CD4-positive, alpha-beta T cell treated with Interferon alpha-2 for 1 hour (primary cell): ENCODE data around the gene TMEM203.
A peak's percentile ranks its signal among the peaks of the same experiment; 100 is the strongest.
"Not testable (repeated sequence)": the region's sequence is repeated elsewhere in the genome, so short reads cannot be mapped to it uniquely, and the experiment has no call there.

Experiments used
- DNase-seq, 2 donors: peaks; one replicate each; pipeline ENCODE4 v3.0.0-alpha.2; 2020 to 2022

TMEM203 gene, protein sequence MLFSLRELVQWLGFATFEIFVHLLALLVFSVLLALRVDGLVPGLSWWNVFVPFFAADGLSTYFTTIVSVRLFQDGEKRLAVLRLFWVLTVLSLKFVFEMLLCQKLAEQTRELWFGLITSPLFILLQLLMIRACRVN

DNA sequence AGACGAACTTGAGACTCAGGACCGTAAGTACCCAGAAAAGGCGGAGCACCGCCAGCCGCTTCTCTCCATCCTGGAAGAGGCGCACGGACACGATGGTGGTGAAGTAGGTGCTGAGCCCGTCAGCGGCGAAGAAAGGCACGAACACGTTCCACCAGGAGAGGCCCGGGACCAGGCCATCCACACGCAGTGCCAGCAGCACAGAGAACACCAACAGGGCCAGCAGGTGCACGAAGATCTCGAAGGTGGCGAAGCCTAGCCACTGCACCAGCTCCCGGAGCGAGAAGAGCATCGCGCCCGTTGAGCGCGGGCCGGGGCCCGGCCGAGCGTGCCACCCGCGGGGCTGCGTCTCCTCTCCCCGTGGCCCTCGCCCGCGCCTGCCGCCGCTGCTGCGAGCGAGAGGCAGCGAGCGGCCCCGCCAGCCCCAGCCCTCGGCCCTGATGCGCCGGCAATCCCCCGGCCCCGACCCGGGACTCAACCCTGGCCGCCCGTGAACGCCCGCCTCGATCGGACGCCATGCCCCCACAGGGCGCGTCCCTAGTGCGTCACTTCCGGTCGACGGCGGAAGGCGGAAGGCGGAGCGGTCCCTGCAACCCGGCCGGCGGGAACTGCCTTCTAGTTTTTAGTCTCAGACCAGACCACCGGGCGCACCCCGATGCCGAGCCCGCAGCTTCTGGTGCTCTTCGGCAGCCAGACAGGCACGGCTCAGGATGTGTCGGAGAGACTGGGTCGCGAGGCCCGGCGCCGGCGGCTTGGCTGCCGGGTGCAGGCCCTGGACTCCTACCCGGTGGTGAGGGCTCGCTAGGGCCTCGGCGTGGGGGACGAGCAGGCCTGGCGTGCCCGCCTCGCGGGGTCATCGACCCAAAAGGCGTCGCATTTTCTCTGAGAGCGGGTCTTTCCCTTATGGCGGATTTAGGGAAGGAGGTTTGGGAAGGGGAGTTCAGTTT is at the start of gene TMEM203, which contains the start of gene NDOR1:
Gene TMEM203, minus strand, starts transcription at position 523 of the 944 bp plus-strand sequence. Its CDS starts 234 bp downstream, at position 289.
Gene NDOR1, plus strand, starts transcription at position 575 of the 944 bp plus-strand sequence. Its CDS starts 78 bp downstream, at position 653.
- DNase-seq = peak; percentile 87 to 93

DNA sequence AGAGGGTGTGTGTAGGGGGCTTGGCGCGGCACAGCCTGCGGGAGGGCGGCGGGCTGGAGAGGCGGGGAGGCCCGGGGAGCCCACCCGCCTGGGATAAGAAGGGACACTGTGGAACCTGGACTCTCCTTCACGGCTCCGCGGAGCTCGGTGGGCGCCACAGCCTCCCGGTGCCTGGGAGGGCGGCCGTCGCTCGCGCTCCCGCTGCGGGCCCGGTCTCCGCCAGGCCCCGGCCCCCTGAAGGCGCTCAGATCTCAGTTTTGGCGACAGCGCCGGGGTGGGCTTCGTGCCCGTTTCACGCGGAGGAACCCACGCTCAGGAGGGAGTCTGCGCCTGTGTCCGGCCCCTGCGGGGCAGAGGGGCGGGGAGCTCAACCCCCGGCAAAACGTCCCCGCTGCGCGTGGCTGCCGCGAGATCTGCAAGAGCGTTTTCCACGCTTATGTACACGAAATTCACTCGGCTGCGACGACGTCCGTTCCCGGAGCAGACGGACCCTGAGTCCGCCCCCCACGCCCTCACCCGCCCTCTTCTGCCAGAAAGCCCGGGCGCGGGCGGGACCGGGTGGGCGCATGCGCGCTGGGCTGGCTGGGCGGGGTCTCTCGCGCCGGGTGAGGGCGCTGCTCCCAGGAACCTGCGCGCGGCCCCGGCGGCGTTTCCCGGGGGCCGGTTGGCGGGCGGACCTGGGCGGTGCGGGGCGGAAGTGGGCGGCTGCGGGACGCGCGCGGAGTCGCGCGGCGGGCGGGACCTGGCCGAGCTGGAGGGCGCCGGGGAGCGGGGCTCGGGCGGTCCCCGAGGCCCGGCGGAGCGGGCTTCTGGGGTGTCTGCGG is 49.4 kb upstream of the TMEM203 start, which contains the start of gene NELFB:
Gene NELFB, plus strand, starts transcription at position 704 of the 824 bp plus-strand sequence.
- peak; percentile 91 to 96 for DNase-seq

DNA sequence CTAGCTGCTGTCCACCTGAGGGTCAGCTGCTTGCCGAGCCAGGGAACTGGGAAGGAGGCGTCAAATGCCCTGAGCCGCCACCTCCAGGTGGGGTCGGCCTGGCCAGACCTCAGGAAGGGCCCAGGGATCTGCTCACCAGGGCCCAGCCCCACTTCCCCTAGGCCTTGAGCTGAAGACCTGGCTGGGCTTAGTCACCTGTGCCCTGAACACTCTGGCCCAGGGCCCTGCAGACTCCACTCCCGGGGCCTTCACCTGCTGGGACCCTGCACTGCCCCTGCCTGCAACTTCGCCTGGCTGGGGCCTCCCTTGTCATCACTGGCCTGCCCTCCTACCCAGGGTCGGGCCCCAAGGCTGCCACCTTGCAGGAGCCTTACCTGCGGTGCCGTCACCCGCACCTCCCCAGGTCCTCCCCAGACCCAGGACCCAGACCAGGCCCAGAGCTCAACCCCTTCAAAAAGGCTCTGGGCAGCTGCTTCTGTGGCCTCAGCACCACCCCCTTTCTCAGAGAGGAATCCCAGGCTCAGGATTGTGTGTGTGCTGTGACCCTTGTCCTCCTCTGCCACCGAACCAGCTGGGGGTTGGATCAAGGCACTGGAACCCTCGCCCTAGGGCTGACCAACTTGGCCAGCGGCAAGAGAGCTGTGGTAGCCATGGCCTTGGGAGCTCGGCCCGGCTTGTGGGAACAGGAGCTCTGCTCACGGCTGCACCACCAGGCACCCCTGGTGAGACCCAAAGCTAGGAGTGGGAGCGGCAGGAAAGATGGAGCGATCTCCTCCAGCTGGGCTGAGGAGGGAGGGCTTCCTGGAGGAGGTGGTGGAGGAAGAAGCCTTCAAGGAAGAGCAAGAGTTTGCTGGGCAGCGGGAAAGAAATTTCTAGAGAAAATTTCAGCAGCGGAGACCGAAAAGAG is 48.5 kb upstream of the TMEM203 start:
- DNase-seq = no peak

DNA sequence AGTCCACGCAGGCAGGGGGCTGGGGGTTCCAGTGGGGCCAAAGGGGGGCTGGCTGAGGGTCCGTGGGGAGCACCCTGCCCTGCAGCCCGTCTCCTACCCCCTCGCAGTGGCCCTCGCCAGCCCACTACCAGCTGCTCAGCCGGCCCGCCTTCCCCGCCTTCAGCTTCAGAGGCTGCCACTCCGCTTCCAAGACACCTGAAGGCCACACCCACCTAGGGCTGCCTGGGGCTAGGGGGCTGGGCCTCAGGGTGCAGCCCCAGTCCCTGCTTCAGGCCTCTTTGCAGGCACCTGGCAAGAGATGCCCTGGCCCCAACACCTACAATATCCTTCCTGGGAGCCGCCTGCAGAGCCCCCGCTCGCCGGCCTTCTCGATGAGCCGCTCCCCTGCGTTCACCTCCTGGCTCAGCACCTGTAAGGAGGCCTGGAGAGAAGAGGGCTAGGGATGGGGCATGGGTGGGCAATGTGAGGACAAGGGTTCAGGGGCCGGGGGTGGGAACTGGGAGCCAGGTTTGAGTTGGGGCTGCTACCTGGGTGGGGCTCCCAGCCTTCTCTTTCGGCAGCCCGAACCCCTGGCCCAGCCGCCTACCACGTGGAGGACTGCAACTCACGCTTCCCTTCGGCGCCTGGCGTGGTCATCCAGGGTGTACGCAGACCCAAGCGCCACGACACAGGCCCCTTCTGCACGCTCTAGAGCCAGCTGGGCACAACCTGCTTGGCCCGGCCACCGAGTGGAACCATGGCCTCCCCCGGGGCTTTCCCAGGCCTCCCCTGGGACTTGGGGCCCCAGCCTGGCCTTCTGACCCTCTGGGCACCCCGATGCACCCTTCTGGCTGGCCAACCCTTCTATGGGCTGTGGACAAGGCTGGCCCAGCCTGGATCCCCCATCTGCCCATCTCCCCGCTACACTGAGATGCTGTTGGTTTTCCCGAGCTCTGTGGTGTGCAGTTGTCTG is 47.4 kb upstream of the TMEM203 start:
- DNase-seq = no peak

DNA sequence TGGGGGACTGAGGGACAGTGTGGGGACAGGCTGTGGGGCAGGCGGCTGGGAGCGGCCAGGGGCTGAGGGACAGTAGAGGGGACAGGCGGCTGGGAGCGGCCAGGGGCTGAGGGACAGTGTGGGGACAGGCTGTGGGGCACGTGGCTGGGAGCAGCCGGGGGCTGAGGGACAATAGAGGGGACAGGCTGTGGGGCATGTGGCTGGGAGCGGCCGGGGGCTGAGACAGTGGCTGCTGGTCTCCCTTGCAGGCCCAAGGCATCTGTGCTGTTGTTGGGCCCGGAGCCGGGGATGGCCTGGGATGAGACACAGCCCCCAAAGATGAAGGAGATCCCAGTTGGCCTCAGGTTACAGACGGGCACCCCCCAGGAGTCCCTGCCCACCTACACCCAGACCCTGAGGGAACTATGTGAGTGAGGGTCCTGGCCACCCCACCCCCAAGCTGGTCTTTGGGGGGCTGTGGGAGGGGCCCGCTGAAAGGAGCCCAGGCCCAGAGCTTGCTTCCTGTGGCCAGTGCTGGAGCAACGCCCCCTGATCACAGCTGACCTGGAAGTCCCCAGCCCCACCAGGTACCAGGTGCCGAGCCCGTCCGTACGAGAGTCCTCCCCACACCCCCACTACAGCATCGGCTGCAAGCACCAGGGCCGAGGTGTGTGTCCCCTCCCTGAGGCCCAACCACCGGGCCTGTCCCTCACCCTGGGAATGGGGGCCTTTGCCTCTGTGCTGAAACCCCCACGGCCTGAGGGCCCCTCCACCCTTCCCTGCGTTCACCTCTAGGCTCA is 46.2 kb upstream of the TMEM203 start:
- no peak for DNase-seq

DNA sequence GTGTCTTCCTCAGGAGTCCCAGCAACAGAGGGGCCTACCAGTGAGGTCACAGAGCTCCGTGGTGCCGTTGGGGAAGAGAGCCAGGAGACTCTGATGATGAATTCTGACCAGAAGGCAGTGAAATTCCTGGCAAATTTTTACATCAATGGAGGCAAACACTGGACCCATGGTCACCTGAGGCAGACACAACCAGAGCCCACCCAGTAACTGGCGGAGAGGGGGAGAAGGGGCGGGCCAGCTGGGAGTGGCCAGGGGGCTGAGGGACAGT is 45.7 kb upstream of the TMEM203 start, which contains the start of gene STPG3:
Gene STPG3, plus strand, starts transcription at position 93 of the 268 bp plus-strand sequence. Its CDS starts 1 bp downstream, at position 94.
- DNase-seq = no peak

DNA sequence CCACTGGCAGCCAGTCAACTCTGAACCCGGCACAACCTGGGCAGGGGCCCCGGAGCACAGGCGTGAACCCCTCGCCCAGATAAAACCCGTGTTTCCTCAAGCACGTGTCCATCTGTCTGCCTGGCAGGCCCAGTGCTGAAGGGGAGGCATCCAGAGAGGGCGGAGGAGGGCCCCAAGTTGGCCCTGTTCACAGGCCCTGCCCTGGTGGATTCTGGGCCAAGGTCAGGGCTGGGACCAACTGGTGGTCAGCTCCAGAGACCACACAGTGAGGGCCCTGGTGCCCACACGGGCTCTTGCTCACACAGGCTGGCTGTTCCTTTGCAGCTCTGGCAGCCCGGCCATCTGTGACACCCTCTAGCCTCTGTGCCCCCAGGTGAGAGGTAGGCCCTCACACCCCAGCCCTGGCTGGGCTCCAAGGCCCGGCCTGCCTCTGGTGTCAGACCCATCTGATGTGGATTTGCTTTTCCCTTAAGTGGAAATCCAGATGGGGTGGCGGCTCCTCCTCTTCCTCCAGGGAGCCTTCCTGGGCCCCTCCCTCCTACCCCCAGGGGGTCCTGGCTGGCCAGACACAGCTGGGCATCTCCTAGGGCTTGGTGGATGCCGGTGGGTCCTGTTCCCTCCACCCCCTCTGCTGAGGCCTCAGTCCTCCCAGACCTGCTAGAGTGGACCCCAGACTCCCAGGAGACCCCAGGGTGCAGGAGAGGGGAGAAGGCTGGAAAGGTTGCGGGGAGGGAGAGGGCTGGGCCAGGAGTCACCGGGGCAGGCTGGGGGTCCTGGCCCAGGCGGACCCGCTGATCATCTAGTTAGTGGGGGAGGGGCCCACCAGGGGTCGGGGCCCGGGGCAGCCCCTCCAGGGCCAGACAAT is 45.1 kb upstream of the TMEM203 start:
- no peak for DNase-seq

DNA sequence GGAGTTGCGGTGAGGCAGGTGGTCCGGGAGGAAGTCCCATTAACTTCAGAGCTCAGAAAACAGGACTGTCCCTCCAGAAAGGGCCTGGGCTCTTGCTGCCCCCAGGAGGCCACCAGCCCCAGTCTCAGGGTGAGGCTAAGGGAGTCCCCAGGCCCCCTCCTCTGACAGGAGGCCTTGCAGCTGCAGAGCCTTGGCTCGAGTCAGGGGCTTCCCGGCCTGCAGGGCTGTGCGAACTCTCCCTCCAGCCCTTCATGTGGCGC is 42.4 kb upstream of the TMEM203 start:
- DNase-seq = no peak

DNA sequence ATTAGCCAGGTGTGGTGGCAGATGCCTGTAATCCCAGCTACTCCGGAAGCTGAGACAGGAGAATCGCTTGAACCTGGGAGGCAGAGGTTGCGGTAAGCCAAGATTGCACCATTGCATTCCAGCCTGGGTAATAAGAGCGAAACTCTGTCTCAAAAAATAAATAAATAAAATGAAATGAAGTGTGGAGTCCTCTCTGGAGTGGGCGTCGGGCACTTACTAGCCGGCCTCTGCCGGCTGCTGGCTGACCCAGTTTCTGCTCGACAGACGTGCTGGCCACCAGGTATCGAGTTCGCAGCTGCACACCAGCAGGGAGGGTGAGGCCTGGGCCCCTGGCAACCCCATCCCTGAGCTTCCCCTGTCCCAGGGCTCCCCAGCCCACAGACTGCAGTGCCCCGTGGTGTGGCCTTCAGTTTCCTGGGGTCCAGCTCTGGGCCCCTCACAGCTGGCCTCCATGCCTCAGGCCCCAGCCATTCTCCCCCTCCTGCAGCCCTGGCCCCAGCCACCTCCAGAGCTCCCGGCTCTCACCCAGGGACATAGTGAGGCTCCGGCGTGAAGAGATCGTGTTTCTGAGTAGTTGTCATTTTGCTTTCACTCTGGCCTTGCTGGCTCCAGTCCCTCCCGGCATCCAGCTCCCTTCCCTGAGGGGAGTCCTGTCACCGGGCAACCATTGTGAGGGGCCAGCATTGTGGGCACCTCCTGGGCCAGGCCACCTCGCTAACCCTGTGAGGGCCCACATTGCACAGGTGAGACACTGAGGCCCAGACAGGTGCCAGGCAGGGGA is 41.9 kb upstream of the TMEM203 start:
- no peak for DNase-seq

DNA sequence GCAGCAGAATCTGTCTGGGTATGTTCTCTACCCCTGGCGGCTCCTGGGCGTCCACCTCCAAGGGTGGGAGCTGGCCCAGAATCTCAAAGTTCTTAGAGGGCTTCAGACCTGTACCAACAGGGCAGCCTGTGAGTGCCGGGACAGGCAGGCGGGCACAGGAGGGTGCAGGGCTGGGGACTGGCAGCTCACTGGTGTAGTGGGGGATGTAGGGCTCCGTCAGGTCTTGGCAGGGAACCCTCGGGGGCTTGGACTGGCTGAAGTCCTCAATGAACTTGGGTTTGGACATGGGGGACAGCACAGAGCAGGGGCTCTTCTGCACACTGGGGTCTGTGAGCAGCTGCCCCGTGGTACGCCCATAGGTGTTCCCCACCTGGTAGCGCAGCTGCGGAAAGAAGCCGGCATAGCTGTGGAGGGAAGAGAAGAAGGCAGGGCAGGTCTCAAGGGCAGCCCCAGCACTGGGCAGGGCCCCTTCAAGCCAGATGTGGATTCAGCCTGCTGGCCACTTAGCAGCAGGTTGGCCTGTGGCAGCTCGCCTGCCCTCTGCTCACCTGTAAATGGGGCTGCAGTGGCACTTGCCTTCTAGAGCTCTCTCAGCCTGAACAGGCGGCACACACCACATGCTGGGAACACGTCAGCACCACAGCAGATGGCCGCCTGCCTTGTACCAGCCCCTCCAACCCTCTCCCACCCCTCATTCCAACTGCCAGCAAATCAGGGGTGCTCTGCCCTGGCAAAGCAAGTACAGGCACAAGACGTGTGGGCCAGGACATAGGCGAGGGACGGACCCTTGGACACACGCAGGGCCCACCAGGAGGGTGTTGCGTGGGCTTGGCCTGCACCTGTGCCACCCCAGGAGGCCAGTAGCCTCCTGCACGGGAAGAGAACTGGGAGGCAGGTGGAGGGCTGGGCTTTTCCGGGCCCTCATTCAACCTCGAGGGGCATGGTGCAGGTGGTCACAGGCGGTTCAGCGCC is 40.3 kb upstream of the TMEM203 start:
- no peak for DNase-seq

DNA sequence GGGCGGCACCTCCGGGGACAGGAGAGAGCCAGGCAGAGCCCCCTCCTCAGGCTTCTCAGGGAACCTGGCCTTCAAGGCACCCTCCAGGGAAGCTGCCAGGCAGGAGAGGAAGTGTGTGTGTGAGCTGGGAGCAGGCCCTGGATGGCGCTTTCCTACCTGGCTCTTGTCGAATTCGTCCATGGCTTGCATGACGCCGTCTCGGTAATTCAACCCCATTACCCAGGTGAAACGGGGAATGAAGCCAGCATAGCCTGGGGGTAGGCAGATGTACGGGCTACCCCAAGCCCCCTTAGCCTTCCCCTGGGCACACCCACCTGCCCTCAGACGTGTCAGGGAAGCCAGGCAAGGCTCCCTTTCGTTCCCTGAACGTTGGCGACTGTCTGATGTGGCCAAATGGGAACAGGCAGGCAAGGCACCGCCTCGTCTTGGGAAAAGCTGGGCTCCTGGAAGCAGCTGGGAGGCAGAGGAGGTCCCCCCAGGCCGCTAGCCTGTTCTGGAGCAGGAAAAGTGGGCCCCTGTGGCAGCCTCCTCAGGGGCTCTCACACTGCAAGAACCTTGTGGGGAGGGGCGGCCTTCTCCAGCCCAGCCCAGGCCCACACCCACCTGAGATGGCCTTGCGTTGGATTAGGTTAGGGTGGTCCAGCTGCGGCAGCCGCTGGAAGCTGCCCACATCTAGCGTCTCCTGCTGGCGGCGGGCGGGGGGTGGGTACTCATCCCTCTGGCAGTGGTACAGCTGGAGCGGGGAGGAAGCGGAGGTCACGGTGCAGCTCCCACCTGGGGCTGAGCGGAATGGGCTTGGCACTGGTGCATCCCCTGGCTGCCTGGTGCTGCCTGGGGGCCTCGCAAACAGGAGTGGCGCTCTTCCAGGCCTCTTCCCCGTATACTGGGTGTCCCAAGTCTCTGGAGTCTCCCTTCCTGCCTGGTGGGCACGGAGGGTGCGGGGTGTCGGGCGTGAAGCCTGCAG is 39.3 kb upstream of the TMEM203 start:
- DNase-seq = no peak

DNA sequence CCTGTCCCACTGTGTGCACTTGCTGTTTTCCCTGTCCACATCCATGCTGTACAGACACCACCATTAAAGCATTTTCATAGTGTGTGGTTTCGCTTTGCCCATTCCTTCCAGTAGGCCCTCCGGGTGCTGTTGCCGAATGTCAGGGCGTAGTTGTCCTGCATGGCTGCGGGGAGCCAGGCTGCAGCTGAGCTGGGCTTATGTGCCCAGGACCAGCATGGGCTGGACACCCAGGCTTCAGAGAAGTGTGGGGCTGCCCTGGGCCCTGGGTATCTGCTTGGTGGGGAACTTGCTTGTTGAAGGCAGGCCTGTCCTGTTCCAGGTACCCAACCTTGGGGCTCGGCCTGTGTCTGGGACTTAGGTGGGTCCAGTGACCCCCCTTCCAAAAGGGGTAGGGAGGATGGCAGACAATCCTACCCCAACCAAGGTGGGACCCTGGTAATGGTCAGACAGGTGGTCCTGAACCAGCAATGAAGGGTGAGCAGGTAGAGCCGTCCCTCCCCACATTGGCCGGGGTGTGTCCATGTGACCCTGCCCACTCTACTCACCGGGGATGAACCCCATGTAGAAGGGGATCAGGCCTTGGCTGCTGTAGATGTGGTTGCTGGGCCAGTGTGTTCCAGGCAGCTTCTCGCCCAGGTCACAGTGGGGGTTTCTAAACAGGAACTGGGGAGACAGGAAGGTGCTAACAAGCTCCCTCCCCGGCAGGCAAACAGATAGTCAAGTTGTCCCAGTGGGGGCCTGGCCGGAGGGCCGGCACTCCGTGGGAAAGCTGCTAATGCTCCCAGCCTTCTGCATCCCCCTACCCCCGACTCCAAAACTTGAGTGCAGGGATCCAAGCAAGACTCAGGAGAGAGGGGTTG is 38.4 kb upstream of the TMEM203 start:
- DNase-seq = no peak

DNA sequence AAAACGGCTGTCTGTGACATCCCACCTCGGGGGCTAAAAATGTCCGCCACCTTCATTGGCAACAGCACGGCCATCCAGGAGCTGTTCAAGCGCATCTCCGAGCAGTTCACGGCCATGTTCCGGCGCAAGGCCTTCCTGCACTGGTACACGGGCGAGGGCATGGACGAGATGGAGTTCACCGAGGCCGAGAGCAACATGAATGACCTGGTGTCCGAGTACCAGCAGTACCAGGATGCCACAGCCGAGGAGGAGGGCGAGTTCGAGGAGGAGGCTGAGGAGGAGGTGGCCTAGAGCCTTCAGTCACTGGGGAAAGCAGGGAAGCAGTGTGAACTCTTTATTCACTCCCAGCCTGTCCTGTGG is 37.8 kb upstream of the TMEM203 start:
- DNase-seq = not testable (repeated sequence)

DNA sequence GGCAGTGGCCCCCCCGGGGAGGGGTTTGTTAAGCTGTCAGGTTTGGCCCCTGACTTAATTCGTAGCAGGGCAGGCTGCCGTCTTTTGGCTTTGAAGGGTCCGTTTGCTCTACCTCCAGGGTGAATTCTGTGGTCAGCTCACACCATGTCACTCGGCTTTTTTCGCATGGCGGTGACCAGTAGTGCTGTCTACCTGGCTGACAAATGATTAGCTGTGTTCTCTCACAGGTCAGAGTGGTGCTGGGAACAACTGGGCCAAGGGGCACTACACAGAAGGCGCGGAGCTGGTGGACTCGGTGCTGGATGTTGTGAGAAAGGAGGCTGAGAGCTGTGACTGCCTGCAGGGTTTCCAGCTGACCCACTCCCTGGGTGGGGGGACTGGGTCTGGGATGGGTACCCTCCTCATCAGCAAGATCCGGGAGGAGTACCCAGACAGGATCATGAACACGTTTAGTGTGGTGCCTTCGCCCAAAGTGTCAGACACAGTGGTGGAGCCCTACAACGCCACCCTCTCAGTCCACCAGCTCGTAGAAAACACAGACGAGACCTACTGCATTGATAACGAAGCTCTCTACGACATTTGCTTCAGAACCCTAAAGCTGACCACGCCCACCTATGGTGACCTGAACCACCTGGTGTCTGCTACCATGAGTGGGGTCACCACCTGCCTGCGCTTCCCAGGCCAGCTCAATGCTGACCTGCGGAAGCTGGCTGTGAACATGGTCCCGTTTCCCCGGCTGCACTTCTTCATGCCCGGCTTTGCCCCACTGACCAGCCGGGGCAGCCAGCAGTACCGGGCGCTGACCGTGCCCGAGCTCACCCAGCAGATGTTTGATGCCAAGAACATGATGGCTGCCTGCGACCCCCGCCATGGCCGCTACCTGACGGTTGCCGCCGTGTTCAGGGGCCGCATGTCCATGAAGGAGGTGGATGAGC is 37.1 kb upstream of the TMEM203 start:
- DNase-seq = no peak
